Measurements from ENCODE around the gene PRDM4. TPM values are rescaled to one million over a fixed set of nuclear protein-coding genes. Genes with fewer than 3 reads are reported as not detected.

The PRDM4 gene
- polyA plus RNA-seq, 2 donors: 11.4 to 13.8 TPM

DNA sequence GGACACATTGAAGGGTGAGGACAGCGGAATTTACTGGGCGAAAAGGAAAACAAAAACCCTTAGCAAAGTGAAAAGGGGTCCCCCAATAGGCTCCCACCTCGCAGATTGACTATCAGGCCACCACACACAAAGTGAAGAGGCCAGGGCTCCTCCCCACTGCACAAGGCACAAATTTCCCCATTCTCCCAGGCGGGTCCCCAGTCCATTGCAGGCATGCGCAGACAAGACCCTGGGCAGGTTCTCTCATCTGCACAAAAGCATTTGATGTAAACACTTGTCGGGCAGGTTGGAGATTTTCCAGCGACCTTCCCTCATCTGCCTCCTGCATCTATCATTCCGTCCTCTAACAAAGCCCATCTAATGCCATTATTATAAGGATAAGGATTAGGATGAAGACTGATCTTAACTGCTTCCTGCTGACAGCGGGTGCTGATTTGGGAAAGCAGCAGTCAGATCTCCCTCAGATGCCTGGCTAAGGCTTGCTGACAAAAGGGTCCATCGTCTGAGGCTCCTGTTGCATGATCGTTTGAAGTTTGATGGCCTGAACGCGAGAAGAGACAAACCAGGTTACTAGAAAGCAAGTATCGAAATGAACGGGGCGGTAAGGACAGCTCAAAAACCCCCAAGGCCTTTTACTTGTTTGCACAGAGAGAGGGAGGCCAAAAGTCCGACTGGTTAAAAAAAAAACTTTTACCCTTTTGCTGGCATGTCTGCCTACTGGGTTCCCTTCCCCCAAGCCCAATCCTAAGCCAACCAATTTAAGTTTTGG is 27.9 kb upstream of the PRDM4 start:
- H3K36me3 ChIP-seq (ENCODE audit: control insufficient read depth in 2 of 2, insufficient read depth in 2 of 2, low read length in 1 of 2): no peaks in the 10 kb centered on the region
- WGBS, 2 donors: 52 to 59% methylated on average over 17 of the region's 17 CpGs

DNA sequence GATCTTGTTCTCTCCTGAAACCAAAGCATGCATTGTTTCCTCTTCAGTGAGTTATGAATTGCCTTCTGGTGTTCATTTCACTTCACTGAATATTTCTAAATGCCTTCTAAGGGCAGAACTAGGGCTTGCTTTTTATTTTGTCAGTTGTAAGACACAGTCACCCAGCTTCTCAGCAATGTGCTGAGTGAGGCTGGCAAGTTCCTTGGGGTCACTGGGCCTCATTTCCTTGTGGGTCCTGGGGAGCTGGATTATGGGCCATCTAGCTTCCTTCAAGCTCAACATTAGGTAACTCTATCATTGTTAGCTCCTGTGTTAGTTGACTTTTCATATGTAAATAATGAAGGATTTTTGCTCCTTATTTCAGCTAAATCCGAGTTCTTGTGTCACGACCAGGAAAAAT is 27.3 kb upstream of the PRDM4 start:
- Histone ChIP-seq H3K36me3 (ENCODE audit: control insufficient read depth in 2 of 2, insufficient read depth in 2 of 2, low read length in 1 of 2) (no peaks in the 10 kb centered on the region), H3K9me3 (ENCODE audit: control insufficient read depth in 2 of 2, insufficient read depth in 1 of 2, low read depth in 1 of 2, low read length in 1 of 2) (no peaks in the 10 kb centered on the region), H3K4me3 (ENCODE audit: low read depth in 1 of 2, low read length in 2 of 2) (no peak overlapping the region), H3K27ac (ENCODE audit: low read depth in 2 of 2, low read length in 1 of 2) (no peak overlapping the region), H3K4me1 (ENCODE audit: control insufficient read depth in 2 of 2, insufficient read depth in 2 of 2, low read length in 1 of 2) (no peaks in the 10 kb centered on the region), H3K27me3 (ENCODE audit: control insufficient read depth in 1 of 2, insufficient read depth in 2 of 2, low read length in 2 of 2) (no peaks in the 10 kb centered on the region)
- 80 to 90% methylated on average over 2 of the region's 2 CpGs for WGBS, 2 donors

More for the DNA sequence above, 27.9 kb upstream of the PRDM4 start:
- Histone ChIP-seq H3K4me3 (ENCODE audit: low read depth in 1 of 2, low read length in 2 of 2) (no peak overlapping the region), H3K27me3 (ENCODE audit: control insufficient read depth in 1 of 2, insufficient read depth in 2 of 2, low read length in 2 of 2) (no peaks in the 10 kb centered on the region), H3K27ac (ENCODE audit: low read depth in 2 of 2, low read length in 1 of 2) (no peak overlapping the region), H3K9me3 (ENCODE audit: control insufficient read depth in 2 of 2, insufficient read depth in 1 of 2, low read depth in 1 of 2, low read length in 1 of 2) (no peaks in the 10 kb centered on the region), H3K4me1 (ENCODE audit: control insufficient read depth in 2 of 2, insufficient read depth in 2 of 2, low read length in 1 of 2) (no peaks in the 10 kb centered on the region)

DNA sequence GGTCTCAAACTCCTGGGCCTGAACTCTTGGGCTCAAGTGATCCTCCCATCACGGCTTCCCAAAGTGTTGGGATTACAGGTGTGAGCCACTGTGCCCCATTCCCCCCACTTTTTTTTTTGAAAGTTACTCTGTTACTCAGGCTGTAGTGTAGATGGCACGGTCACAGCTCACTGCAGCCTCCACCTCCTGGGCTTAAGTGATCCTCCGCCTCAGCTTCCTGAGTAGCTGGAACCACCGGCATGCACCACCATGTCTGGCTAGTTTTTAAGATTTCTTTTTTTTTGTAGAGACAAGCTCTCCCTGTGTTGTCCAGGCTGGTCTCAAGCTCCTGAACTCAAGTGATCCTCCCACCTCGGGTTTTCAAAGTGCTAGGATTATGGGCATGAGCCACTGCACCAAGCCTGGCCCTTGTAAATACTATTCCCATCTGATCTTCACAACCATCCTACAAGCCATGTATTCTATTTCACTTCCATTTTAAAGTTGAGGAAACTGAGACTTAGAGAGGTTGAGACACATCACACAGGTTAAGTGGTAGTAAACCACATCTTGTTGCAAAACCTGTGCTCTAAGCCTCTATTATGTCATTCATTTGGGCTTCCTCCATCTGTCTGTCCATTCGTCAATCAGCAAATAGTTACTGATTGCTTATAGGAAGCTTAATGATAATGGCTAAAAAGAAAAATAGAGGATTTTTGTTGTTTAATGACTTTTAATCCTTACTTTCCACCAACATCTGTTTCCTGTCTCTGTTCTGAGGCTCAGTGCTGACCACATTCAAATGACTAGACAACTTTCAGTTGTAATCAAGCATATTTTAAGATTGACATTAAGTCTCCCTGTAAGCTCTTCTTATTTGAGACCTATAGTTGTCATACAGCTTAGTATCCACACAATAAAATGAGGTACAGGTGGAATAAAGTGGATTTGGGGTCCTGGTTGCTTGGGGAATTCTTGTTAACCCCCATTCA is 22.8 kb upstream of the PRDM4 start:
- no peaks in the 10 kb centered on the region for H3K4me1 ChIP-seq (ENCODE audit: control insufficient read depth in 2 of 2, insufficient read depth in 2 of 2, low read length in 1 of 2)
- H3K36me3 ChIP-seq (ENCODE audit: control insufficient read depth in 2 of 2, insufficient read depth in 2 of 2, low read length in 1 of 2): no peaks in the 10 kb centered on the region
- no peaks in the 10 kb centered on the region for H3K27me3 ChIP-seq (ENCODE audit: control insufficient read depth in 1 of 2, insufficient read depth in 2 of 2, low read length in 2 of 2)
- H3K9me3 ChIP-seq (ENCODE audit: control insufficient read depth in 2 of 2, insufficient read depth in 1 of 2, low read depth in 1 of 2, low read length in 1 of 2): no peaks in the 10 kb centered on the region
- H3K27ac ChIP-seq (ENCODE audit: low read depth in 2 of 2, low read length in 1 of 2): no peak overlapping the region
- no peak overlapping the region for H3K4me3 ChIP-seq (ENCODE audit: low read depth in 1 of 2, low read length in 2 of 2)
- WGBS, 2 donors: 75 to 76% methylated on average over 6 of the region's 6 CpGs

DNA sequence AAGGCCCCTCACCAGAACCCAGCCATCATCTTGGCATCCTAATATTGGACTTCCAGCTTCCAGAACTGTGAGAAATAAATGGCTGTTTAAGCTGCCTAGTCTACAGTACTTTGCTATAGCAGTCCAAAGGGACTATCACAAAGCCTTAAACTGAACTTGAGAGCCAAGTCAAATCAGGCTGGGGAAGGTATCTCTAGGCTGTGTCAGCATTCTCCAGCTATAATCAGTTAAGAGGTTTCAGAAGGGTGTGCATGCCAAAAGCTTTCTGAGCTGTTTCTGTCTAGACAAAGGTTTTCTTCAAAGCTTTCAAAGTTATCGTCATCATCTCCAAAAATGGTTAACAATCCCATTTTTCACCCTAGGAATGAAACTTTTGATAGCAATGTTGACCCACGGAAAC is 21.1 kb upstream of the PRDM4 start:
- H3K4me1 ChIP-seq (ENCODE audit: control insufficient read depth in 2 of 2, insufficient read depth in 2 of 2, low read length in 1 of 2): no peaks in the 10 kb centered on the region
- WGBS, 2 donors: 41 to 68% methylated on average over 2 of the region's 2 CpGs
- no peaks in the 10 kb centered on the region for H3K27me3 ChIP-seq (ENCODE audit: control insufficient read depth in 1 of 2, insufficient read depth in 2 of 2, low read length in 2 of 2)
- no peak overlapping the region for H3K27ac ChIP-seq (ENCODE audit: low read depth in 2 of 2, low read length in 1 of 2)
- no peaks in the 10 kb centered on the region for H3K9me3 ChIP-seq (ENCODE audit: control insufficient read depth in 2 of 2, insufficient read depth in 1 of 2, low read depth in 1 of 2, low read length in 1 of 2)
- H3K36me3 ChIP-seq (ENCODE audit: control insufficient read depth in 2 of 2, insufficient read depth in 2 of 2, low read length in 1 of 2): no peaks in the 10 kb centered on the region
- H3K4me3 ChIP-seq (ENCODE audit: low read depth in 1 of 2, low read length in 2 of 2): no peak overlapping the region

DNA sequence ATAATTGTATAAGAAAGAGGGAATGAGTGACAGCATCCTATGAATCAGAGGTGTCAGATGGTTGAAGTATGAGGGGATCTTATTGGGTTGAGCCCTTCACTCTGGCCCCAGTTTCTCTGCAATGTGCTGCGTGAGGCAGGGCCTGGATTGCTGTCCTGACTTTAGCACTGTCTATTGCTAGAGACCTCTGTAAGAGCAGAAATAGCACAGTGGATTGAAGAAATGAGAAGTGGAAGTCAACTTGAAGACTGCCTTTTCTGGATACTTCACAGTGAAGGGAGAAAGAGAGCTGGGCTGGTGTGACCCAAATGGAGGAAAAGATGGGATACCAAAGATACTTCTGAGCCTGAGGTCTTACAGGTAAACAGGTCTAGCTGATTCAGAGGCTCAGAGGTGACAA is 19.4 kb upstream of the PRDM4 start:
- H3K4me1 ChIP-seq (ENCODE audit: control insufficient read depth in 2 of 2, insufficient read depth in 2 of 2, low read length in 1 of 2): peaks cover 3% of the 10 kb centered on the region in 2 donors
- H3K4me3 ChIP-seq (ENCODE audit: low read depth in 1 of 2, low read length in 2 of 2): no peak overlapping the region
- peaks cover 0 to under 1% of the 10 kb centered on the region in 2 donors for H3K9me3 ChIP-seq (ENCODE audit: control insufficient read depth in 2 of 2, insufficient read depth in 1 of 2, low read depth in 1 of 2, low read length in 1 of 2)
- H3K36me3 ChIP-seq (ENCODE audit: control insufficient read depth in 2 of 2, insufficient read depth in 2 of 2, low read length in 1 of 2): no peaks in the 10 kb centered on the region
- 41 to 94% methylated on average over 1 of the region's 1 CpG for WGBS, 2 donors
- H3K27me3 ChIP-seq (ENCODE audit: control insufficient read depth in 1 of 2, insufficient read depth in 2 of 2, low read length in 2 of 2): peaks cover 0 to 4% of the 10 kb centered on the region in 2 donors
- no peak overlapping the region for H3K27ac ChIP-seq (ENCODE audit: low read depth in 2 of 2, low read length in 1 of 2)

DNA sequence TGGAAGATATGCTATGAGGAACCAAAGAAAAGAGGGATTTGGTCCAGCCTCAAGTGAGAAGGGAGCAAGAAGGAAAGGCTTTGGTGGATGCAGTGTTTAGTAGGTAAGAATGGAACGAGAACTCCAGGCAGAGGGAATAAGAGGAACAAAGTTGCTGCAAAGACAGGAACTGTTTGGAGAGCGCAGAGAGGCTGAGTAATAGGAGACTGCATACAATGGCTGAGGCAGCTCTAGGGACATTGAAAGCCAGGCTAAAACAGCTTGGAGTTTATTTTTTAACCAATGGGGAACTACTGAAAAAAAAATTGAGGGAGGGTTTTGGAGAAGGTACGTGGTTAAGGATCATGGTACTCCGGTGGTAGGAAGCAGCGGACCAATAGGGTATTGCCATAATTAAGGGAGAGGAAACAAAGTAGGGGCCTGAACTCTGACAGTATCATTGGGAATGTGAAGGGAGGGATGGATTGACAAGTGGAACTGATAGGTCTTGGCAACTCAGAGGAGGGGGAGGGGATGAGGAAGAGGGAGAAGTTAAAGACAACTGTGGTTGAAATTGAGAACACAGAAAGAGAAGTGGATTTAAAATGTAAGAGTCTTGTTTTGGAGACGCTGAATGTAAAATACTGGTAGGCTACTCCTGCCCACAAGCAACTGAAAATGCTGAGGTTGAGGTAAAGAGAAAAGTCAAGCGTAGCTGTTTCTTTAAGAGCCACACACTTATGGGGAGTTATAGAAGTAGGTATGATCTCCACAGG is 18.3 kb upstream of the PRDM4 start:
- Histone ChIP-seq H3K4me1 (ENCODE audit: control insufficient read depth in 2 of 2, insufficient read depth in 2 of 2, low read length in 1 of 2) (peaks cover 6 to 7% of the 10 kb centered on the region in 2 donors), H3K9me3 (ENCODE audit: control insufficient read depth in 2 of 2, insufficient read depth in 1 of 2, low read depth in 1 of 2, low read length in 1 of 2) (peaks cover 0 to 3% of the 10 kb centered on the region in 2 donors), H3K36me3 (ENCODE audit: control insufficient read depth in 2 of 2, insufficient read depth in 2 of 2, low read length in 1 of 2) (no peaks in the 10 kb centered on the region), H3K4me3 (ENCODE audit: low read depth in 1 of 2, low read length in 2 of 2) (no peak overlapping the region), H3K27ac (ENCODE audit: low read depth in 2 of 2, low read length in 1 of 2) (no peak overlapping the region), H3K27me3 (ENCODE audit: control insufficient read depth in 1 of 2, insufficient read depth in 2 of 2, low read length in 2 of 2) (peaks cover 7 to 9% of the 10 kb centered on the region in 2 donors)
- WGBS, 2 donors: 72 to 82% methylated on average over 7 of the region's 7 CpGs

DNA sequence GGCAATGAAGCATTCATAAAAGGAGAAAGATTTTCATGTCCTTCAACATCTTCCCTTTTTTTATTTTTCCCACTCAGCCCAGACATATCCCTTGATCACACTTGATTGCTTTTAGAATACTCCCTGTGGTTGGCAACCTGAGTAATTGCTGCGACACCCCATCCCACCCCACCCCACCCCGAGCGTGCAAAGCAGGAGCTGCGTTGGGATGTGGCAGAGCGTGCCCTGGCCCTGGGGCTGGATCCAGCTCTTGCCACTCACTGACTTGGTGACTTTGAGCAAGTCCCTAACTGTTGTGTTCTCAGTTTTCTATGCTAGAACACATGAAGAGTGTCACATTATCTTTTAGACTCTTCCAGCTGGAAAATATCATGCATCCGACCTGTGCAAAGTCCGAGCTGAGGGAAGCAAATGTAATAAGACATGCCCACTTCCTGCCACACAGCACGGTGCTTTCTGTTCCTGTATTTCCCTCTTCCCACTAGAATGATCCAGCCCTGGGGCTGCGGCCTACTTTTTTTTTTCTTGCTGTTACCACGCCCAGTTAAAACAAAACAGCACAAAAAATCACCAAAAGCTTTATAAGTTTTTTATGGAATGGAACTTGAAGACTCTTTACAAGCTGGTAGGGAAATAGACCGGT is 17.6 kb upstream of the PRDM4 start:
- peaks cover 6 to 7% of the 10 kb centered on the region in 2 donors for H3K4me1 ChIP-seq (ENCODE audit: control insufficient read depth in 2 of 2, insufficient read depth in 2 of 2, low read length in 1 of 2)
- H3K27ac ChIP-seq (ENCODE audit: low read depth in 2 of 2, low read length in 1 of 2): no peak overlapping the region
- peaks cover 8 to 11% of the 10 kb centered on the region in 2 donors for H3K27me3 ChIP-seq (ENCODE audit: control insufficient read depth in 1 of 2, insufficient read depth in 2 of 2, low read length in 2 of 2)
- H3K36me3 ChIP-seq (ENCODE audit: control insufficient read depth in 2 of 2, insufficient read depth in 2 of 2, low read length in 1 of 2): no peaks in the 10 kb centered on the region
- peaks cover 0 to 3% of the 10 kb centered on the region in 2 donors for H3K9me3 ChIP-seq (ENCODE audit: control insufficient read depth in 2 of 2, insufficient read depth in 1 of 2, low read depth in 1 of 2, low read length in 1 of 2)
- WGBS, 2 donors: 36 to 41% methylated on average over 11 of the region's 11 CpGs
- H3K4me3 ChIP-seq (ENCODE audit: low read depth in 1 of 2, low read length in 2 of 2): no peak overlapping the region

DNA sequence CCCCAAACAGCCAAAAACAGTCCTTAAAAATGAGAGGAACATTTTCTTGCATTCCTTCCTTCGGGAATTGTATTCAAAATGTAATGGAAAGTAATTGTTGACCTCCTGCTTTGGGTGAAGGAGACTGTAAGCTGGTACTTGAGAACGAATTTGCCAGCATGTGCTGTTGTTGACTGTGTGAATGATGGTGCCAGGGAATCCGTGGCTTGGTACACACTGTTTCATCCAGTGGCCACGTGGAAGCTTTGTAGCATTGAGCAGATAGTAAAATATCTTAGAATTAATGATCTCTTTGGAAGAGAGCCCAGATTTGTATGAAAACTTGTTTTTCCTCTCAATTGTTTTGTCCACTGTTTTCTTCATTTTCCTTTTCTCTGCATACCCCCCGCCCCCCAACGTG is 15.2 kb upstream of the PRDM4 start:
- 30% methylated on average over 6 of the region's 6 CpGs for WGBS, 2 donors
- Histone ChIP-seq H3K9me3 (ENCODE audit: control insufficient read depth in 2 of 2, insufficient read depth in 1 of 2, low read depth in 1 of 2, low read length in 1 of 2) (peaks cover 0 to 3% of the 10 kb centered on the region in 2 donors), H3K4me1 (ENCODE audit: control insufficient read depth in 2 of 2, insufficient read depth in 2 of 2, low read length in 1 of 2) (peaks cover 6 to 7% of the 10 kb centered on the region in 2 donors), H3K36me3 (ENCODE audit: control insufficient read depth in 2 of 2, insufficient read depth in 2 of 2, low read length in 1 of 2) (no peaks in the 10 kb centered on the region), H3K27me3 (ENCODE audit: control insufficient read depth in 1 of 2, insufficient read depth in 2 of 2, low read length in 2 of 2) (peaks cover 8 to 11% of the 10 kb centered on the region in 2 donors), H3K27ac (ENCODE audit: low read depth in 2 of 2, low read length in 1 of 2) (no peak overlapping the region), H3K4me3 (ENCODE audit: low read depth in 1 of 2, low read length in 2 of 2) (no peak overlapping the region)

All from esophagus (tissue), 2 donors.